Measurements from ENCODE around the gene HOXA13.

The HOXA13 gene

GRCh38 chr7:27159266-27160144 lies 40.4 kb downstream of the HOXA13 start:
- DNase-seq (ENCODE audit: low read depth in 2 of 2), result no peak

GRCh38 chr7:27158436-27159265 lies 41.2 kb downstream of the HOXA13 start:
- no peak for DNase-seq (ENCODE audit: low read depth in 2 of 2)

- DNase-seq (ENCODE audit: low read depth in 2 of 2), result no peak
Measured at GRCh38 chr7:27157702-27158431, 42.0 kb downstream of the HOXA13 start.

GRCh38 chr7:27156916-27157701 lies 42.8 kb downstream of the HOXA13 start:
- no peak for DNase-seq (ENCODE audit: low read depth in 2 of 2)

- no peak for DNase-seq (ENCODE audit: low read depth in 2 of 2)
Measured at GRCh38 chr7:27156508-27156898, 43.4 kb downstream of the HOXA13 start, which contains the start of gene HOXA7. Gene HOXA7, minus strand, starts transcription at chr7:27156675. Its CDS starts 130 bp downstream, at chr7:27156545.

GRCh38 chr7:27155816-27156507 lies 43.9 kb downstream of the HOXA13 start:
- no peak for DNase-seq (ENCODE audit: low read depth in 2 of 2)

GRCh38 chr7:27154901-27155815 lies 44.7 kb downstream of the HOXA13 start:
- no peak for DNase-seq (ENCODE audit: low read depth in 2 of 2)

- no peak for DNase-seq (ENCODE audit: low read depth in 2 of 2)
Measured at GRCh38 chr7:27154369-27154768, 45.5 kb downstream of the HOXA13 start.

- no peak for DNase-seq (ENCODE audit: low read depth in 2 of 2)
Measured at GRCh38 chr7:27153526-27153925, 46.4 kb downstream of the HOXA13 start.

GRCh38 chr7:27152816-27153442 lies 47.0 kb downstream of the HOXA13 start:
- no peak for DNase-seq (ENCODE audit: low read depth in 2 of 2)

- no peak for DNase-seq (ENCODE audit: low read depth in 2 of 2)
Measured at GRCh38 chr7:27151931-27152815, 47.7 kb downstream of the HOXA13 start, which contains the start of gene HOXA3. Gene HOXA3, minus strand, starts transcription at chr7:27152583. Its CDS starts 41,943 bp downstream, at chr7:27110640.

GRCh38 chr7:27151341-27151930 lies 48.5 kb downstream of the HOXA13 start:
- DNase-seq (ENCODE audit: low read depth in 2 of 2), result no peak

GRCh38 chr7:27150568-27151340 lies 49.1 kb downstream of the HOXA13 start:
- no peak for DNase-seq (ENCODE audit: low read depth in 2 of 2)

- DNase-seq (ENCODE audit: low read depth in 2 of 2), result no peak
Measured at GRCh38 chr7:27149842-27150567, 49.9 kb downstream of the HOXA13 start.

- DNase-seq (ENCODE audit: low read depth in 2 of 2), result no peak
Measured at GRCh38 chr7:27148756-27149641, 50.9 kb downstream of the HOXA13 start.

All from activated CD8-positive, alpha-beta memory T cell treated with anti-CD3 and anti-CD28 coated beads for 4 hours (primary cell).